Stomach (tissue), 9 donors: Measurements from ENCODE around the gene NR1D1. TPM values are rescaled to one million over a fixed set of nuclear protein-coding genes. Genes with fewer than 3 reads are reported as not detected.
A peak's percentile ranks its signal among the peaks of the same experiment; 100 is the strongest.

ENCODE experiments used
- DNase-seq, 2 donors: peaks; one replicate each; pipeline versions ENCODE4 v3.0.0 to v3.0.0-alpha.2; 2013 to 2019
- H3K27ac ChIP-seq, 5 donors: fragments of 200-600 bp in 4 of 5; sonication (generic) in 4 of 5; one replicate each; pipeline ENCODE4 v1.5.1; 2013 to 2019; ENCODE audit warnings: mild to moderate bottlenecking in 1 of 5, moderate library complexity in 1 of 5
- H3K27me3 ChIP-seq, 3 donors: fragments of 200-600 bp; sonication (generic); one replicate each; pipeline ENCODE4 v1.5.1; 2017 to 2019; ENCODE audit warnings: mixed run types in 1 of 3
- H3K36me3 ChIP-seq, 4 donors: fragments of 200-600 bp; sonication (generic); 1 replicate in 3 of 4; 2 replicates in 1 of 4; pipeline ENCODE4 v1.5.1; 2016 to 2019
- H3K4me1 ChIP-seq, 4 donors: fragments of 200-600 bp; sonication (generic); one replicate each; pipeline ENCODE4 v1.5.1; 2016 to 2019
- H3K4me3 ChIP-seq, 4 donors: fragments of 200-600 bp; sonication (generic) in 3 of 4; one replicate each; pipeline ENCODE4 v1.5.1; 2016 to 2019; ENCODE audit warnings: mild to moderate bottlenecking in 1 of 4
- H3K9me3 ChIP-seq, 4 donors: fragments of 200-600 bp; sonication (generic); one replicate each; pipeline ENCODE4 v1.5.1; 2016 to 2019
- CTCF ChIP-seq, 7 experiments: fragments of 450-650 bp in 4 of 7; fragments of 200-600 bp in 3 of 7; sonication (generic) in 3 of 7; IDR thresholded peaks; one replicate each; pipeline ENCODE4 v1.5.1; 2016 to 2019; ENCODE audit warnings: antibody characterized with exemption in 7 of 7, control low read depth in 2 of 7, mild to moderate bottlenecking in 1 of 7
- EP300 ChIP-seq: sonication (generic); formaldehyde crosslinking; IDR thresholded peaks from one replicate; pipeline ENCODE4 v1.6.1; 2017; ENCODE audit warnings: antibody characterized with exemption
- POLR2A ChIP-seq, 4 donors: fragments of 450-650 bp; IDR thresholded peaks; one replicate each; pipeline ENCODE4 v1.6.1; 2016; ENCODE audit warnings: antibody characterized with exemption in 4 of 4, control low read depth in 2 of 4, mild to moderate bottlenecking in 1 of 4, moderate library complexity in 1 of 4
- POLR2AphosphoS5 ChIP-seq, 3 donors: sonication (generic); formaldehyde crosslinking; IDR thresholded peaks; one replicate each; pipeline ENCODE4 v1.6.1; 2016; ENCODE audit warnings: antibody characterized with exemption in 3 of 3
- WGBS, 5 donors: extraction: QIAGEN DNeasy Blood & Tissue Kit in 3 of 5; methylation state at CpG; one replicate each; pipeline versions ENCODE4 v1.1.5 to v1.1.7; 2013 to 2018; 5-methylcytosine and 5-hydroxymethylcytosine counted together
- intact Hi-C: fragments of 100-400 bp; cut with DNase I; formaldehyde crosslinking; loops from one replicate; pipeline ENCODE4 v1.15.1; 2023; ENCODE audit warnings: low total_unique reads
- polyA plus RNA-seq, 3 donors: library from polyadenylated mRNA; stranded (reverse); fragments of 200-250 nt; gene quantifications; one replicate each; pipeline ENCODE4 v1.2.3, GENCODE V29; 2013
- total RNA-seq, 5 donors: library from RNA; depleted of rRNA; stranded (reverse); fragments of >200 nt; gene quantifications; one replicate each; pipeline versions ENCODE4 v1.1.0 to v1.2.3, GENCODE V29; 2014 to 2016
- donor health status: healthy with polysubstance abuse.
- donor health status: Bipolar disorder and iron deficiency.
- donor health status: healthy.

Gene NR1D1
- total and polyA plus RNA-seq, 8 donors, result 2.8 to 20.5 (median 9.3) TPM

- intact Hi-C loops, result no loop called here
Measured at GRCh38 chr17:40079545-40079944, 20.8 kb downstream of the NR1D1 start.

GRCh38 chr17:40076591-40076990 is 23.8 kb downstream of the NR1D1 start:
- Histone ChIP-seq H3K9me3 (no peaks in the 10 kb centered on the region), H3K4me1 (peaks cover 57 to 76% (median 69%) of the 10 kb centered on the region in 4 donors), H3K36me3 (peaks cover 12 to 59% (median 56%) of the 10 kb centered on the region in 4 donors), H3K27ac (peak overlapping the region; percentile 65 to 98 (median 97)), H3K4me3 (no peak overlapping the region), H3K27me3 (no peaks in the 10 kb centered on the region)
- DNase-seq, result no peak
- intact Hi-C loops, result no loop called here
- TF ChIP-seq CTCF (IDR thresholded peaks at IDR 0.05), result no peak
- TF ChIP-seq EP300, result no peak
- no peak for TF ChIP-seq POLR2A (IDR thresholded peaks at IDR 0.05)
- no peak for TF ChIP-seq POLR2AphosphoS5 (IDR thresholded peaks at IDR 0.05)
- 40 to 71% (median 48%) methylated on average over 6 to 7 of the region's 7 CpGs for WGBS, 5 donors

More at GRCh38 chr17:40079545-40079944, 20.8 kb downstream of the NR1D1 start:
- H3K4me1 ChIP-seq, result peaks cover 27 to 57% (median 43%) of the 10 kb centered on the region in 4 donors
- DNase-seq, result no peak
- H3K27me3 ChIP-seq, result no peaks in the 10 kb centered on the region
- WGBS, 5 donors, result 87 to 97% (median 88%) methylated on average over 3 of the region's 3 CpGs
- H3K9me3 ChIP-seq, result no peaks in the 10 kb centered on the region
- peaks cover 19 to 80% (median 70%) of the 10 kb centered on the region in 4 donors for H3K36me3 ChIP-seq
- no peak overlapping the region for H3K4me3 ChIP-seq
- no peak for TF ChIP-seq POLR2AphosphoS5 (IDR thresholded peaks at IDR 0.05)
- TF ChIP-seq EP300, result no peak
- no peak for TF ChIP-seq CTCF (IDR thresholded peaks at IDR 0.05)
- TF ChIP-seq POLR2A (IDR thresholded peaks at IDR 0.05), result no peak
- peak overlapping the region in 1 of 5 donors; percentile 51 for H3K27ac ChIP-seq

- WGBS, 5 donors, result 25 to 44% (median 32%) methylated on average over 7 to 8 of the region's 8 CpGs
- H3K27ac ChIP-seq, result peak overlapping the region; percentile 90 to 98 (median 97)
- H3K27me3 ChIP-seq, result no peaks in the 10 kb centered on the region
- H3K9me3 ChIP-seq, result no peaks in the 10 kb centered on the region
- H3K4me1 ChIP-seq, result peaks cover 62 to 79% (median 73%) of the 10 kb centered on the region in 4 donors
- intact Hi-C loops, result no loop called here
- peak overlapping the region in 3 of 4 donors; percentile 7 to 21 (median 16) for H3K4me3 ChIP-seq
- TF ChIP-seq CTCF (IDR thresholded peaks at IDR 0.05) (no peak), EP300 (no peak), POLR2A (IDR thresholded peaks at IDR 0.05) (no peak), POLR2AphosphoS5 (IDR thresholded peaks at IDR 0.05) (no peak)
- DNase-seq, result no peak
- peaks cover 12 to 53% (median 51%) of the 10 kb centered on the region in 4 donors for H3K36me3 ChIP-seq
Measured at GRCh38 chr17:40075942-40076498, 24.4 kb downstream of the NR1D1 start.

GRCh38 chr17:40075201-40075941 is 25.0 kb downstream of the NR1D1 start:
- 0 to 11% (median 3%) methylated on average over 9 to 11 of the region's 11 CpGs for WGBS, 5 donors
- TF ChIP-seq POLR2AphosphoS5 (IDR thresholded peaks at IDR 0.05), result peak; percentile 13 to 16 (median 15)
- TF ChIP-seq POLR2A (IDR thresholded peaks at IDR 0.05), result no peak
- no peak for TF ChIP-seq EP300
- TF ChIP-seq CTCF (IDR thresholded peaks at IDR 0.05), result peak in 5 of 7 experiments; percentile 85 to 98 (median 97)
- peak; percentile 89 to 94 for DNase-seq
- H3K4me1 ChIP-seq, result peaks cover 69 to 86% (median 78%) of the 10 kb centered on the region in 4 donors
- H3K27ac ChIP-seq, result peak overlapping the region; percentile 90 to 98 (median 97)
- H3K36me3 ChIP-seq, result peaks cover 12 to 48% (median 45%) of the 10 kb centered on the region in 4 donors
- H3K27me3 ChIP-seq, result no peaks in the 10 kb centered on the region
- intact Hi-C loops, result no loop called here
- H3K4me3 ChIP-seq, result peak overlapping the region; percentile 7 to 21 (median 12)
- H3K9me3 ChIP-seq, result no peaks in the 10 kb centered on the region
